GM10266 (cell line): ENCODE data around the gene PARP12.
A peak's percentile ranks its signal among the peaks of the same experiment; 100 is the strongest.

ENCODE experiments used
- DNase-seq: peaks from one replicate; pipeline ENCODE4 v3.0.0; 2012; ENCODE audit errors: extremely low spot score
- TF ChIP-seq, protein P1 (sequence below): IDR thresholded peaks from 2 replicates; pipeline ENCODE4 v1.5.1; 2012; ENCODE audit warnings: mild to moderate bottlenecking, low read depth; ENCODE audit not compliant: control insufficient read depth, insufficient read depth; ENCODE audit errors: missing control alignments

The PARP12 gene

DNA sequence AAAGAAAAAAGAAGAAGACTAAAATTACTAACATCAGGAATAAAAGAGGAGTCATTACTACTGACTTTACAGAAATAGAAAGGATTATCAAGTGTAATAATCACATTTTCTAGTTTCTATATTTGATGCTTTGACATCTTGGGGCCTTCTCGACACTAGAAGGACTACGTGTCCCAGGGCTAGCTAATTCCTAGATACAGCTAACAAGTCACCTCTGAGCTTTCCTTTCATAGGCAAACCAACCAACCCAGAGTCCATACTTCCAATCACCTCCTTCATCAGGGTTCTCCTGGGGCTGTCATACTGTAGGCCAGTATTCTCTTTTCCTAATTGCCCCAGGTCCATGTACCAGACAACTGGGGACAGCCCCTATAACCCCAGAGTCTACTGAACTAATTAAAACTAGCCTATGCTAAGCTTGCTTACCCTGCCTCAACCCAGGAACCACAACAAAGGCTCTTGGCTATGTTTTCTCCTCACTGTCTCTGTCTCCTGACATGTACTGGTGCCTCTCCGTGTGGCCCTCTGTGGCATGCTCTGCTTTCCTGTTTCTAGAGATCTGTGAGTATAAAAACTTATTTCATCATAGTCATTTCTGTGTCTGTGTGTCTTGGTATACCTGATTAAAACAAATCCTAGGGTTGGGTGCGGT lies 6.7 kb upstream of the PARP12 start:
- DNase-seq, result no peak
- TF ChIP-seq, protein P1, sequence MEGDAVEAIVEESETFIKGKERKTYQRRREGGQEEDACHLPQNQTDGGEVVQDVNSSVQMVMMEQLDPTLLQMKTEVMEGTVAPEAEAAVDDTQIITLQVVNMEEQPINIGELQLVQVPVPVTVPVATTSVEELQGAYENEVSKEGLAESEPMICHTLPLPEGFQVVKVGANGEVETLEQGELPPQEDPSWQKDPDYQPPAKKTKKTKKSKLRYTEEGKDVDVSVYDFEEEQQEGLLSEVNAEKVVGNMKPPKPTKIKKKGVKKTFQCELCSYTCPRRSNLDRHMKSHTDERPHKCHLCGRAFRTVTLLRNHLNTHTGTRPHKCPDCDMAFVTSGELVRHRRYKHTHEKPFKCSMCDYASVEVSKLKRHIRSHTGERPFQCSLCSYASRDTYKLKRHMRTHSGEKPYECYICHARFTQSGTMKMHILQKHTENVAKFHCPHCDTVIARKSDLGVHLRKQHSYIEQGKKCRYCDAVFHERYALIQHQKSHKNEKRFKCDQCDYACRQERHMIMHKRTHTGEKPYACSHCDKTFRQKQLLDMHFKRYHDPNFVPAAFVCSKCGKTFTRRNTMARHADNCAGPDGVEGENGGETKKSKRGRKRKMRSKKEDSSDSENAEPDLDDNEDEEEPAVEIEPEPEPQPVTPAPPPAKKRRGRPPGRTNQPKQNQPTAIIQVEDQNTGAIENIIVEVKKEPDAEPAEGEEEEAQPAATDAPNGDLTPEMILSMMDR, result no peak

DNA sequence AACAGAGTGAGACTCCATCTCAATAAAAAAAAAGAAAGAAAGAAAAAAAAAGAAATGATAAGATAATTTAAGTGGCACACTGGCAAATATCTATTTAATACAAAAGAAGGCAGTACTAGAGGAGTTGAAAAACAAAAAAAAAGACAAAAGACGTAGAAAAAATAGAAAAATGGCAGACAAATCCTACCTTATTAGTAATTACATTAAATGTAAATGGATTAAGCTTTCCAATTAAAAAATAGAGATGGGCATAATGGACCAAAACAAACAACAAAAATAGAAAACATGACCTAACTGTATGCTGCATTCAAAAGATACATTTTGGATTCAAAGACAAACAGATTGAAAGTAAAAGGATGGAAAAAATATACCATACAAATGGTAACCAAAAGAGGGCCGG lies 5.3 kb upstream of the PARP12 start:
- DNase-seq, result no peak
- TF ChIP-seq, protein P1, result no peak

DNA sequence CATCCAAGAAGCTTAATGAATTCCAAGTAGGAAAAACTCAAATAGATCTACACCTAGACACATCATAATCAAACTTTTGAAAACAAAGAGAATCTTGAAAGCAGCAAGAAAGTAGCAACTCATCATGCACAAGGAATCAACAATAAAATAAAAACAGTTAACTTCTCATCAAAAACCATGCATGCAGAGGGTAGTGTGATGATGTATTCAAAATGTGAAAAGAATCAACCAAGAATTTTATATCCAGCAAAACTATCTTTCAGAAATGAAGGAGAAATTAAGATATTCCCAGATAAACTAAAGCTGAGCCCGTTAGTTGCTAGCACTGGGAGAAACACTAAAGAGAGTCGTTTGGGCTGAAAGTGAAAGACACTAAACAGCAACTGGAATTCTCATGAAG lies 4.3 kb upstream of the PARP12 start:
- DNase-seq, result no peak
- TF ChIP-seq, protein P1, result no peak

DNA sequence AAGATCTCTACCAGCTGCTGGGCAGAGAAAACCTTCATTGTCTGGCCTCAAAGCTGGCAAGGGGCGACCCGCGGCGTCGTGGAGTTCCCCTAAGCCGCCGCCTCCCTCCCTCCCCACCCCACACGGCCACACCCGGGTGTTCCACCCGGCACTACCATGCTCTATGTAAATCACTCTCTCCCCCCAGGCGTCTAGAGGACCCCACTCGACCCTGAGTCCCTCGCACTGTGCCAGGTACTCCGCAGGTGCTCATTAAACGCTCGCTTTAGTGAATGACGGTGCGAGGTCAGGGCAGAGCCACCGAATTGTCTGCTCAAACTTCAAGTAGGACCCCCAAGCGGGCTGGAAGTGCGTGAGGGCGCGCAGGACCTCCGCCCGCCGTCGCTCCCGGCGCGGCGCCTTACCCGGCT lies 628 bp downstream of the PARP12 start:
- TF ChIP-seq, protein P1, result no peak
- DNase-seq, result peak; percentile 54

DNA sequence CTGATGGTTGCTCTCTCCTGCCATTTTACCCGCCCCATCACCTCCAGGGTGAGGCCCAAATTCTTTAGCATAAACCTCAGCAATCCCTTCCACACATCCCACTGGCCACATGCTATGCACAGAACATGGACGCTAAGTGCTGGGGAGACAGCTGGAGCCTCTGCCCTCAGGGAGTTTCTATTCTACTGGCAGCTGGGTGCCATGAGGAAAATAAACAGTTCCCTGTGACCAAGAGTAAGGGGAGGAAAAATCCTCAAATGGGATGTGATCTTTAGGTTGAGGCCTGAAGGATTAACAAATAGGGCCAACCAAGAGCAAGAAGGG lies 1.2 kb downstream of the PARP12 start:
- DNase-seq, result no peak
- TF ChIP-seq, protein P1, result no peak

DNA sequence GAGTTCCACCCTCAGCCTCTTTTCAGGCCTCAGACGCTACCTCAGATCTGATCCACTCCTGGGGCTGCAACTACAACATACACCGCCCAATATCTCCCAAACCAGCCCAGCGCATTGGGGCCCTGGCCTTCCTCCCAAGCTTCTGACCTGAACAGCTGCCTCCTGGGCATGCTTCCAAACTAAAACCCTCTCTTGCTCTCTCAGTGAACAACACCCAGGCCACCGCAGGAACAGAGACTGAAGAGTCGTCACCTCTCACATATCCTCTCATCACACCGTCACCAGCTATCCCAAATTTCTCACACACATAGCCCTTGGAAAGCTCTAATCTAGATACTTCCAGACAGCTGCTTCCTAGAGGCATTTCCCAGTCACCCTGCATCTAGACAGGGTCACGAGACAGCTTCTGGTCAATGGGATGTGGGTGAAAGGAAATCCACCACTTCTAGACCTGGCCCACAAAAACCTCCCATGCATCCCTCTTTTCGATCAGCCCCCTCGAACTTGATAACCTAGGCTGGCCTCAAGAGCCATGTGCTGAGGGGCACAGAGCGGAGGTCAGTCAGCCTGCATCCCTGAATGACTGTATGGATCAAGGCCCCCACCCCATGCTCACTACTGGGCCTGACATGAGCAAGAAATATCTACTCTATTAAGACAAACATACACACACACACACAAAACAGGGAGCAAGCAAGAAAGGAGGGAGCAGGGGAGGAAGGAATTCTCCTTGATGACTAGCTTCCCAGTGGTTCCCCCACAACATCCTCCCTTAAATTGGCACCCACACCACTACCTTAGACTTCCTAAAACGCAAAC lies 1.8 kb downstream of the PARP12 start:
- no peak for DNase-seq

More for the DNA sequence above, 1.8 kb downstream of the PARP12 start:
- TF ChIP-seq, protein P1, result no peak
